HG02973 (cell line): Measurements from ENCODE around the gene CCN2.
"Not testable (repeated sequence)": the region's sequence is repeated elsewhere in the genome, so short reads cannot be mapped to it uniquely, and the experiment has no call there.

Experiments used
- ATAC-seq: cut with Tn5 transposase; IDR thresholded peaks from one replicate; pipeline ENCODE4 v1.9.1; 2021; ENCODE audit warnings: moderate library complexity; ENCODE audit not compliant: unreplicated experiment

The CCN2 gene

DNA sequence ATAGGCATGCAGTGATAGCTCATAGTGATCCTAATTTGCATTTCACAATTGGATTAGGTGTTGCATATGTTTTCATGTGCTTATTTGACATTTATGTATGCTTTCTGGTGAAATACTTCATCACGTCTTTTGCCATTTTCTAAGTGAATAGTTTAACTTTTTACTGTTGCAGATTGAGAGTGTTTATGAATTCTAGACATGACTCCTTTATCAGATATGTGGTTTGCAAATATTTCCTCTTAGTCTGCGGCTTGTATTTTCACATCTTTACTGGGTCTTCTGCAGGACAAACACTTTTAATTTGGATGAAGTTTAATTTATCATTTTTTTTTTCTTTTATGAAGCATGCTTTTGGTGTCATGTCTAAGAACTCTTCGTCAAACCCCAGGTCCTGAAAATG is 39.2 kb downstream of the CCN2 start:
- no peak for ATAC-seq

GRCh38 chr6:131910956-131911355 is 40.2 kb downstream of the CCN2 start:
- no peak for ATAC-seq

- ATAC-seq: peak; percentile 25
Observed at GRCh38 chr6:131910219-131910589, 41.0 kb downstream of the CCN2 start.

DNA sequence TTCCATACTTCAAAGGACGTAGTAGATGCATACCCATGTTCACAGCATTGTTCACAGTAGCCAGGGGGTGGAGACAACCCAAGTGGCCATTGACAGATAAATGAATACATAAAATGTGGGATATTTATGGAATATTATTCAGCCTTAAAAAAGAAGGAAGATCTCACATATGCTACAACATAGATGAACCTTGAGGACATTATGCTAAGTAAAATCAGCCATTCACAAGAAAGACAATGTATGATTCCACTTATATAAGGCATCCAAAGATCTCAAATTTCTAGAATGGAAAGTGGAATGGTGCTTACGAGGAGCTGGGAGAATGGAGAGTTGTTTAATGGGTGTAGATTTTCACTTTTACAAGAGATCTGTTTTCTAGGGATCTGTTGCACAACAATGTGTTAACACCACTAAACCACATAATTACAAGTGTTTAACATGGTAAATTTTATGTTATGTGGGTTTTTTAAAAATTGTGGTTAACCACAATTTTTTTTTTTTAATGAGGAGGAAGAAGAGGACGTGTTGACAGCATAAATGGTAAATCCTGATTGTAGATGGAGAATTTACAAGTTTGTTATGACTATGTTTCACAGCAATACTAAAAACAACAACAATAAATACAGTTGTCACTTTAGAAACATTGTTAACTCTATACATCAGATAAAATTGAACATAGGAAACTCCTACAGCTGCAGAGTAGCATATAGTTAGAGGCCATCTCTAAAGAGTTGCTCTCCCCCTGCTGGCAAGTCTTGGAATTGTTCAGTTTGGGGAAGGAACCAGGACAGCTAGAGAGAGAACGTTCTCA is 41.6 kb downstream of the CCN2 start:
- peak; percentile 94 for ATAC-seq

DNA sequence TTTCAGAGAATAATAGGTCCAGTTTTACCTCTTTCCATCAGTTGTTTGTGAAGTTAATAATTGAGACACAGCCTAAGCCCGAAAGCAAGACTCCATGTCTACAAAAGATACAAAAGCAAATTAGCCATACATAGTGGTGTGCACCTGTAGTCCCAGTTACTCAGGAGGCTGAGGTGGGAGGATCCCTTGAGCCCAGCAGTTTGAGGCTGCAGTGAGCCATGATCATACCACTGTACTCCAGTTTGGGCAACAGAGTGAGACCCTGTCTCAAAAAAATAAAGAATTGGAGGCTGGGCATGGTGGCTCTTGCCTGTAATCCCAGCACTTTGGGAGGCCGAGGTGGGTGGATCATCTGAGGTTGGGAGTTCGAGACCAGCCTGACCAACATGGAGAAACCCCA is 42.4 kb downstream of the CCN2 start:
- not testable (repeated sequence) for ATAC-seq

DNA sequence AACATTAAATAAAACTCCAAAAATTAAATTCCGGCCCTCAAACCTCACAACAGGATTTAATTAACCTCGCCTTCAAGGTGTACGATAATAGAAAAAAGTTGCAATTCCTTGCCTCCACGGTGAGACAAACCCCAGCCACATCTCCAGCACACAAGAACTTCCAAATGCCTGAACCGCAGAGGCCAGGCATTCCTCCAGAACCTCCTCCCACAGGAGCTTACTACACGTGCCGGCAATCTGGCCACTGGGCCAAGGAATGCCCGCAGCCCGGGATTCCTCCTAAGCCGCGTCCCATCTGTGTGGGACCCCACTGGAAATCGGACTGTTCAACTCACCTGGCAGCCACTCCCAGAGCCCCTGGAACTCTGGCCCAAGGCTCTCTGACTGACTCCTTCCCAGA is 47.4 kb downstream of the CCN2 start:
- ATAC-seq: not testable (repeated sequence)

- ATAC-seq: not testable (repeated sequence)
Observed at GRCh38 chr6:131901326-131901873, 49.8 kb downstream of the CCN2 start.

- ATAC-seq: no peak
Observed at GRCh38 chr6:131900231-131900630, 50.9 kb downstream of the CCN2 start.

DNA sequence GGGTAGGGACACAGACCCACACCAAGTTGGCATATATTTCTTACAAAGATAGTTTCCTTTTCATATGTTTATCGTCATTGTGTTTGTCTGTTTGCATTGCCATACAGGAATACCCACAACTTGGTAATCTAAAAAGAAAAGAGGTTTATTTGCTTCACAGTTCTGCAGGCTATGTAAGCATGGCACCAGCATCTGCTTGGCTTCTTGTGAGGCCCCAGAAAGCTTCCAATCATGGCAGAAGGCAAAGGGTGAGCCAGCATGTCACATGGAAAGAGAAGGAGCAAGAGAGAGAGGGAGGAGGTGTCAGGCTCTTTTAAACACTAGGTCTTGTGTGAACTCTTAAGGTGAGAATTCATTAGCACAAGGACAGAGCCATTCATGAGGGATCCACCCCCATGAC is 52.5 kb downstream of the CCN2 start:
- no peak for ATAC-seq
